GM12878 (cell line): ENCODE data around the gene OXTR. TPM values are rescaled to one million over a fixed set of nuclear protein-coding genes. Genes with fewer than 3 reads are reported as not detected.

Experiments
- ATAC-seq: fragments of 200-7000 bp; cut with Tn5 transposase; 3 replicates; pipeline ENCODE4 v1.9.1; 2020; ENCODE audit warnings: mild to moderate bottlenecking, moderate library complexity
- BruUV-seq: library from RNA; stranded (reverse); fragments of 400-500 nt; replicated peaks from 2 replicates; lab custom pipeline; 2021; lab: Mats Ljungman, UMichigan
- CTCF ChIA-PET: fragments of 300-600 bp; sonication (Branson Sonifier 250); formaldehyde crosslinking; extraction: SDS; loops from one replicate; lab custom pipeline; 2021; ENCODE audit warnings: inconsistent platforms; lab: Yijun Ruan, JAX
- POLR2A ChIA-PET: fragments of 350-600 bp; formaldehyde crosslinking; extraction: SDS; loops from one replicate; lab custom pipeline; 2021; ENCODE audit warnings: inconsistent platforms; lab: Charles Lee
- RAD21 ChIA-PET: fragments of 300-600 bp; sonication (Branson Sonifier 250); formaldehyde crosslinking; loops from one replicate; lab custom pipeline; 2023; ENCODE audit warnings: antibody characterized with exemption; ENCODE audit not compliant: unreplicated experiment; lab: Charles Lee
- SMC1A ChIA-PET: fragments of 300-600 bp; sonication (Branson Sonifier 250); formaldehyde crosslinking; loops from one replicate; lab custom pipeline; 2023; ENCODE audit not compliant: unreplicated experiment, uncharacterized antibody; lab: Charles Lee
- DNase-seq: peaks from one replicate; pipeline ENCODE4 v3.0.0-alpha.2; 2011; ENCODE audit warnings: low read depth, low spot score
- FAIRE-seq: peaks from 3 replicates; lab custom pipeline; 2011; peaks lifted over from hg19 to GRCh38; lab: Jason Lieb, UNC
- H2AFZ ChIP-seq: 2 replicates; pipeline ENCODE4 v1.6.0; 2011; ENCODE audit warnings: low read depth, low read length, control low read depth; ENCODE audit not compliant: control insufficient read depth
- H3K27ac ChIP-seq: 2 replicates; pipeline ENCODE4 v1.5.1; 2011; ENCODE audit warnings: control low read depth; ENCODE audit not compliant: control insufficient read depth, insufficient read depth
- H3K27me3 ChIP-seq, 2 experiments: replicated peaks in 1 of 2; 2 replicates each; pipeline versions ENCODE4 v1.6.0 to v1.6.1; 2011; ENCODE audit warnings: low read length in 1 of 2; ENCODE audit not compliant: control insufficient read depth in 2 of 2, insufficient read depth in 2 of 2
- H3K36me3 ChIP-seq, 2 experiments: 2 replicates each; pipeline ENCODE4 v1.5.1; 2011; ENCODE audit warnings: low read length in 1 of 2; ENCODE audit not compliant: control insufficient read depth in 2 of 2, insufficient read depth in 2 of 2
- H3K4me1 ChIP-seq: 2 replicates; pipeline ENCODE4 v1.6.1; 2011; ENCODE audit warnings: mild to moderate bottlenecking, low read length, moderate library complexity, mixed read lengths; ENCODE audit not compliant: control insufficient read depth, insufficient read depth
- H3K4me2 ChIP-seq: 2 replicates; pipeline ENCODE4 v1.6.0; 2011; ENCODE audit warnings: control low read depth; ENCODE audit not compliant: control insufficient read depth, insufficient read depth
- H3K4me3 ChIP-seq: fragments of 200-600 bp; sonication (generic); 2 replicates; pipeline ENCODE4 v1.5.1; 2016
- H3K79me2 ChIP-seq: 2 replicates; pipeline ENCODE4 v1.6.0; 2011; ENCODE audit warnings: low read length; ENCODE audit not compliant: control insufficient read depth, insufficient read depth
- H3K9ac ChIP-seq: 2 replicates; pipeline ENCODE4 v1.8.0; 2011; ENCODE audit warnings: low read length, control low read depth, mixed read lengths; ENCODE audit not compliant: control insufficient read depth, insufficient read depth
- H3K9me3 ChIP-seq: replicated peaks from 3 replicates; pipeline ENCODE4 v1.5.1; 2011; ENCODE audit warnings: mild to moderate bottlenecking, low read length; ENCODE audit not compliant: control insufficient read depth, insufficient read depth
- H4K20me1 ChIP-seq: 2 replicates; pipeline ENCODE4 v1.6.0; 2011; ENCODE audit not compliant: control insufficient read depth, insufficient read depth
- BHLHE40 ChIP-seq, 2 experiments: fragments of 450-650 bp in 1 of 2; IDR thresholded peaks; 2 replicates each; pipeline ENCODE4 v1.6.1; 2011 to 2017; ENCODE audit warnings: low read depth in 2 of 2, borderline replicate concordance in 1 of 2, improper control_type of control experiment in 1 of 2, low read length in 1 of 2, mild to moderate bottlenecking in 1 of 2
- EP300 ChIP-seq, 2 experiments: fragments of 150-350 bp in 1 of 2; IDR thresholded peaks; 2 replicates each; pipeline ENCODE4 v1.6.1; 2011 to 2012; ENCODE audit warnings: low read depth in 2 of 2, low read length in 2 of 2, borderline replicate concordance in 1 of 2, improper control_type of control experiment in 1 of 2, inconsistent platforms in 1 of 2; ENCODE audit not compliant: control insufficient read depth in 1 of 2
- ESRRA ChIP-seq: IDR thresholded peaks from 2 replicates; pipeline ENCODE4 v1.6.1; 2012; ENCODE audit warnings: mild to moderate bottlenecking, low read length, improper control_type of control experiment
- FOXK2 ChIP-seq: fragments of 450-650 bp; IDR thresholded peaks from 2 replicates; pipeline ENCODE4 v1.6.1; 2017; ENCODE audit warnings: mild to moderate bottlenecking, moderate library complexity
- GATAD2B ChIP-seq: fragments of 450-650 bp; conservative IDR thresholded peaks from 2 replicates; pipeline ENCODE4 v1.6.1; 2017; ENCODE audit warnings: low read depth, mild to moderate bottlenecking, moderate library complexity
- KAT2A ChIP-seq: conservative IDR thresholded peaks from 2 replicates; pipeline ENCODE4 v1.6.1; 2011; ENCODE audit warnings: low read depth, low read length; ENCODE audit not compliant: control insufficient read depth
- KLF5 ChIP-seq: fragments of 450-650 bp; IDR thresholded peaks from 2 replicates; pipeline ENCODE4 v1.6.1; 2014; ENCODE audit warnings: mild to moderate bottlenecking; ENCODE audit not compliant: partially characterized antibody
- PAX5 ChIP-seq: IDR thresholded peaks from 2 replicates; pipeline ENCODE4 v1.6.1; 2011; ENCODE audit warnings: low read depth, low read length, borderline replicate concordance
- SREBF2 ChIP-seq: IDR thresholded peaks from 2 replicates; pipeline ENCODE4 v1.6.1; 2012; ENCODE audit warnings: mild to moderate bottlenecking, low read length
- SUPT20H ChIP-seq: IDR thresholded peaks from 2 replicates; pipeline ENCODE4 v1.6.1; 2011; ENCODE audit warnings: low read depth, mild to moderate bottlenecking, low read length, moderate library complexity, borderline replicate concordance; ENCODE audit not compliant: control insufficient read depth
- YY1 ChIP-seq: IDR thresholded peaks from 2 replicates; pipeline ENCODE4 v1.6.1; 2011; ENCODE audit warnings: low read depth, mild to moderate bottlenecking, low read length
- whole genome bisulfite sequencing: methylation state at CpG from one replicate; pipeline ENCODE4 v1.1.6; 2016; ENCODE audit warnings: low lambda C conversion rate; ENCODE audit not compliant: insufficient replicate concordance, insufficient coverage; ENCODE audit errors: missing lambda C conversion rate; 5-methylcytosine and 5-hydroxymethylcytosine counted together
- in situ Hi-C: fragments of 300-500 bp; cut with MboI; formaldehyde crosslinking; loops from 9 replicates; pipeline ENCODE4 v1.14.3; 2018; ENCODE audit warnings: mixed read lengths
- intact Hi-C: fragments of 100-400 bp; cut with micrococcal nuclease; formaldehyde crosslinking; loops from one replicate; pipeline ENCODE4 v1.14.2; 2022; ENCODE audit not compliant: unreplicated experiment
- polyA plus RNA-seq, 11 experiments: library from polyadenylated mRNA; depleted of rRNA in 4 of 11; unstranded in 6 of 11; stranded (reverse) in 5 of 11; fragments of >200 nt; fragmentation: Nextera tagmentation in 4 of 11; fragmentation: Illumina TruSeq in 1 of 11; extraction: Ambion mirVana in 4 of 11; extraction: Trizol in 1 of 11; gene quantifications; 1 replicate in 1 of 11; 2 replicates in 10 of 11; pipeline versions ENCODE4 v1.2.1 to v1.2.3, GENCODE V29; 2011 to 2016; ENCODE audit warnings: inconsistent platforms in 2 of 11, missing spikeins in 2 of 11, low read depth in 1 of 11
- total RNA-seq, 4 experiments: library from RNA; depleted of rRNA in 3 of 4; stranded (reverse); fragments of >200 nt in 3 of 4; fragmentation: Illumina TruSeq in 1 of 4; extraction: Trizol in 1 of 4; gene quantifications; 2 replicates each; pipeline versions ENCODE4 v1.2.1 to v1.2.3, GENCODE V29; 2013 to 2021
- TF ChIP-seq, protein P1 (sequence below): fragments of 450-650 bp; conservative IDR thresholded peaks from 2 replicates; pipeline ENCODE4 v1.6.1; 2017; ENCODE audit warnings: mild to moderate bottlenecking, moderate library complexity
- TF ChIP-seq, protein P2 (sequence below): fragments of 450-650 bp; IDR thresholded peaks from 2 replicates; pipeline ENCODE4 v1.6.1; 2017; ENCODE audit warnings: borderline replicate concordance
- TF ChIP-seq, protein P3 (sequence below): fragments of 450-650 bp; IDR thresholded peaks from 2 replicates; pipeline ENCODE4 v1.6.1; 2014; ENCODE audit warnings: mild to moderate bottlenecking

Gene OXTR
- total and polyA plus RNA-seq, 10 of the 15 experiments (the other 5 are each of a cell fraction or from before 2014, with no cell fraction given), result 0.43 to 5.9 (median 2.6) TPM

DNA sequence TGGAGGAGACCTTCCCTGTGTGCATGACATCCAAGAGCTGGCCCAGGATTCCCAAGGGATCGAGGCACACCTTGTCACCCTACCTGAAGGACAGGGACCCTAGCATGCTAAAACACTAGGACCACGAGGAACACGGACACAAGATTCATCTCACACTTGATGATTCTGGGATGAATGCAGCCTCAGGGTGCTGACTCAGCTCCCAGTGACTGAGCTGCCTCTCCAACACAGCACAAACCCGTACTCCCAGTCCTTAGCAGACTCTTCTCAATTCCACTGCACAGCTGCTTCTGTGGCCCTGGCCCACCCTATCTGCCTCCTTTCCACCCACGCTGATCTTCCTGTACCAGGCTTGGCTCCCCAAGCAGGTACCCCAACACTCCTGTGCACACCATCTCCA, 9.1 kb upstream of the OXTR start:
- CTCF ChIA-PET, result interaction anchor here (2.0 kb wide), 1 partner anchor 9 kb away, joined by 10 read pairs; the partner anchor contains the start of gene OXTR
- H3K9me3 ChIP-seq, result no peaks in the 10 kb centered on the region
- no peaks in the 10 kb centered on the region for H3K36me3 ChIP-seq
- no peak overlapping the region for H2AFZ ChIP-seq
- WGBS, result 27% methylated on average over 5 of the region's 5 CpGs
- H3K4me1 ChIP-seq, result no peaks in the 10 kb centered on the region; the same call in 1 of the 2 replicates
- no peak overlapping the region for H3K4me2 ChIP-seq
- H3K27me3 ChIP-seq, result no peaks in the 10 kb centered on the region
- H3K27ac ChIP-seq, result no peak overlapping the region
- no peak overlapping the region for H3K4me3 ChIP-seq
- SMC1A ChIA-PET, result no interaction called here
- no peaks in the 10 kb centered on the region for H3K79me2 ChIP-seq
- no peak overlapping the region for H3K9ac ChIP-seq
- no peak for DNase-seq
- intact Hi-C loops, result no loop called here
- in situ Hi-C loops, result no loop called here
- TF ChIP-seq YY1 (no peak), SREBF2 (no peak), KLF5 (no peak), GATAD2B (no peak), EP300 (IDR thresholded peaks at IDR 0.05; ENCODE audit: borderline replicate concordance in 1 of 2, control insufficient read depth in 1 of 2, low read depth in 2 of 2, low read length in 2 of 2) (no peak), FOXK2 (no peak), ESRRA (no peak), PAX5 (no peak), BHLHE40 (IDR thresholded peaks at IDR 0.05; ENCODE audit: borderline replicate concordance in 1 of 2, low read depth in 2 of 2, low read length in 1 of 2) (no peak), SUPT20H (no peak), KAT2A (no peak)
- TF ChIP-seq, protein P1, sequence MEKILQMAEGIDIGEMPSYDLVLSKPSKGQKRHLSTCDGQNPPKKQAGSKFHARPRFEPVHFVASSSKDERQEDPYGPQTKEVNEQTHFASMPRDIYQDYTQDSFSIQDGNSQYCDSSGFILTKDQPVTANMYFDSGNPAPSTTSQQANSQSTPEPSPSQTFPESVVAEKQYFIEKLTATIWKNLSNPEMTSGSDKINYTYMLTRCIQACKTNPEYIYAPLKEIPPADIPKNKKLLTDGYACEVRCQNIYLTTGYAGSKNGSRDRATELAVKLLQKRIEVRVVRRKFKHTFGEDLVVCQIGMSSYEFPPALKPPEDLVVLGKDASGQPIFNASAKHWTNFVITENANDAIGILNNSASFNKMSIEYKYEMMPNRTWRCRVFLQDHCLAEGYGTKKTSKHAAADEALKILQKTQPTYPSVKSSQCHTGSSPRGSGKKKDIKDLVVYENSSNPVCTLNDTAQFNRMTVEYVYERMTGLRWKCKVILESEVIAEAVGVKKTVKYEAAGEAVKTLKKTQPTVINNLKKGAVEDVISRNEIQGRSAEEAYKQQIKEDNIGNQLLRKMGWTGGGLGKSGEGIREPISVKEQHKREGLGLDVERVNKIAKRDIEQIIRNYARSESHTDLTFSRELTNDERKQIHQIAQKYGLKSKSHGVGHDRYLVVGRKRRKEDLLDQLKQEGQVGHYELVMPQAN, result no peak
- TF ChIP-seq, protein P2, sequence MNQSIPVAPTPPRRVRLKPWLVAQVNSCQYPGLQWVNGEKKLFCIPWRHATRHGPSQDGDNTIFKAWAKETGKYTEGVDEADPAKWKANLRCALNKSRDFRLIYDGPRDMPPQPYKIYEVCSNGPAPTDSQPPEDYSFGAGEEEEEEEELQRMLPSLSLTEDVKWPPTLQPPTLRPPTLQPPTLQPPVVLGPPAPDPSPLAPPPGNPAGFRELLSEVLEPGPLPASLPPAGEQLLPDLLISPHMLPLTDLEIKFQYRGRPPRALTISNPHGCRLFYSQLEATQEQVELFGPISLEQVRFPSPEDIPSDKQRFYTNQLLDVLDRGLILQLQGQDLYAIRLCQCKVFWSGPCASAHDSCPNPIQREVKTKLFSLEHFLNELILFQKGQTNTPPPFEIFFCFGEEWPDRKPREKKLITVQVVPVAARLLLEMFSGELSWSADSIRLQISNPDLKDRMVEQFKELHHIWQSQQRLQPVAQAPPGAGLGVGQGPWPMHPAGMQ, result no peak
- TF ChIP-seq, protein P3, sequence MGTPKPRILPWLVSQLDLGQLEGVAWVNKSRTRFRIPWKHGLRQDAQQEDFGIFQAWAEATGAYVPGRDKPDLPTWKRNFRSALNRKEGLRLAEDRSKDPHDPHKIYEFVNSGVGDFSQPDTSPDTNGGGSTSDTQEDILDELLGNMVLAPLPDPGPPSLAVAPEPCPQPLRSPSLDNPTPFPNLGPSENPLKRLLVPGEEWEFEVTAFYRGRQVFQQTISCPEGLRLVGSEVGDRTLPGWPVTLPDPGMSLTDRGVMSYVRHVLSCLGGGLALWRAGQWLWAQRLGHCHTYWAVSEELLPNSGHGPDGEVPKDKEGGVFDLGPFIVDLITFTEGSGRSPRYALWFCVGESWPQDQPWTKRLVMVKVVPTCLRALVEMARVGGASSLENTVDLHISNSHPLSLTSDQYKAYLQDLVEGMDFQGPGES, result no peak
- no TSS peak for BruUV-seq
- POLR2A ChIA-PET, result no interaction called here
- RAD21 ChIA-PET, result no interaction called here
- H4K20me1 ChIP-seq, result no peaks in the 10 kb centered on the region; the same call in 1 of the 2 replicates
- no peak for ATAC-seq
- FAIRE-seq, result no peak
